H1 (cell line): ENCODE measurements around the gene ASAP2. TPM values are rescaled to one million over a fixed set of nuclear protein-coding genes. Genes with fewer than 3 reads are reported as not detected.

Source experiments
- CTCF ChIA-PET: fragments of 300-600 bp; sonication (Branson Sonifier 250); formaldehyde crosslinking; loops from one replicate; lab custom pipeline; 2021; ENCODE audit not compliant: partially characterized antibody; lab: Charles Lee
- POLR2A ChIA-PET: fragments of 300-600 bp; sonication (Branson Sonifier 250); formaldehyde crosslinking; loops from one replicate; lab custom pipeline; 2021; ENCODE audit warnings: inconsistent platforms; ENCODE audit not compliant: partially characterized antibody; lab: Charles Lee
- DNase-seq, 2 experiments: peaks; one replicate each; pipeline versions ENCODE4 v3.0.0 to v3.0.0-alpha.2; 2010 to 2022; ENCODE audit warnings: low spot score in 2 of 2, low read depth in 1 of 2, mixed read lengths in 1 of 2
- FAIRE-seq: peaks from 2 replicates; lab custom pipeline; 2011; peaks lifted over from hg19 to GRCh38; lab: Jason Lieb, UNC
- H2AFZ ChIP-seq: 2 replicates; pipeline ENCODE4 v1.8.1; 2012; ENCODE audit warnings: low read length, inconsistent platforms
- H2AK5ac ChIP-seq: 2 replicates; pipeline ENCODE4 v1.6.1; 2013; ENCODE audit warnings: low read depth, low read length
- H2BK120ac ChIP-seq: replicated peaks from 2 replicates; pipeline ENCODE3; 2013; ENCODE audit warnings: low read depth, low read length, inconsistent platforms
- H2BK12ac ChIP-seq: 2 replicates; pipeline ENCODE4 v1.6.1; 2013; ENCODE audit warnings: low read depth, low read length
- H2BK15ac ChIP-seq: 2 replicates; pipeline ENCODE4 v1.6.1; 2013; ENCODE audit warnings: low read length
- H2BK20ac ChIP-seq: 2 replicates; pipeline ENCODE4 v1.6.1; 2013; ENCODE audit warnings: low read length
- H2BK5ac ChIP-seq: 2 replicates; pipeline ENCODE4 v1.6.1; 2013; ENCODE audit warnings: low read depth, low read length
- H3K14ac ChIP-seq: 2 replicates; pipeline ENCODE4 v1.6.1; 2013; ENCODE audit warnings: inconsistent platforms; ENCODE audit not compliant: insufficient read length
- H3K18ac ChIP-seq: 2 replicates; pipeline ENCODE4 v1.6.1; 2013; ENCODE audit warnings: low read length; ENCODE audit errors: extremely low read depth
- H3K23ac ChIP-seq: 2 replicates; pipeline ENCODE4 v1.6.1; 2013; ENCODE audit warnings: inconsistent platforms; ENCODE audit not compliant: insufficient read length
- H3K23me2 ChIP-seq: 2 replicates; pipeline ENCODE4 v1.6.1; 2013; ENCODE audit warnings: low read depth, low read length
- H3K27ac ChIP-seq: 2 replicates; pipeline ENCODE4 v1.6.1; 2011; ENCODE audit warnings: low read depth, low read length, inconsistent platforms
- H3K27me3 ChIP-seq, 4 experiments: replicated peaks in 1 of 4; 1 replicate in 1 of 4; 2 replicates in 3 of 4; pipeline versions ENCODE4 v1.6.1 to v1.8.1; 2011 to 2013; ENCODE audit warnings: low read length in 3 of 4, mild to moderate bottlenecking in 3 of 4, inconsistent platforms in 2 of 4, mixed read lengths in 2 of 4, moderate library complexity in 1 of 4; ENCODE audit not compliant: control insufficient read depth in 3 of 4, insufficient read depth in 3 of 4; ENCODE audit errors: extremely low read depth in 1 of 4
- H3K36me3 ChIP-seq, 4 experiments: 2 replicates each; pipeline versions ENCODE4 v1.6.1 to v1.8.1; 2011 to 2013; ENCODE audit warnings: mild to moderate bottlenecking in 4 of 4, low read length in 3 of 4, moderate library complexity in 2 of 4, control low read depth in 1 of 4, inconsistent platforms in 1 of 4; ENCODE audit not compliant: insufficient read depth in 4 of 4, control insufficient read depth in 2 of 4
- H3K4ac ChIP-seq: replicated peaks from 2 replicates; pipeline ENCODE3; 2013; ENCODE audit warnings: low read length, low read depth, mixed read lengths, inconsistent platforms; ENCODE audit not compliant: insufficient read length
- H3K4me1 ChIP-seq, 4 experiments: replicated peaks in 1 of 4; 1 replicate in 1 of 4; 2 replicates in 3 of 4; pipeline versions ENCODE4 v1.6.1 to v1.8.1; 2011 to 2013; ENCODE audit warnings: low read length in 3 of 4, inconsistent platforms in 2 of 4, mixed read lengths in 1 of 4; ENCODE audit not compliant: insufficient read depth in 4 of 4, control insufficient read depth in 3 of 4
- H3K4me2 ChIP-seq, 2 experiments: 2 replicates each; pipeline versions ENCODE4 v1.6.1 to v1.8.1; 2011 to 2013; ENCODE audit warnings: low read depth in 2 of 2, low read length in 2 of 2, control low read depth in 1 of 2, inconsistent platforms in 1 of 2, mild to moderate bottlenecking in 1 of 2; ENCODE audit not compliant: insufficient read depth in 1 of 2
- H3K4me3 ChIP-seq, 4 experiments: fragments of 200-600, 300-600 bp in 1 of 4; sonication (generic), shearing (Covaris generic), sonication (Bioruptor Twin) in 1 of 4; 2 replicates each; pipeline versions ENCODE4 v1.5.1 to v1.8.1; 2011 to 2016; ENCODE audit warnings: low read length in 4 of 4, low read depth in 3 of 4, control low read depth in 2 of 4, inconsistent platforms in 2 of 4, mild to moderate bottlenecking in 2 of 4, mixed read lengths in 1 of 4, moderate library complexity in 1 of 4; ENCODE audit not compliant: insufficient read depth in 2 of 4; ENCODE audit errors: extremely low read depth in 1 of 4
- H3K56ac ChIP-seq: replicated peaks from 2 replicates; pipeline ENCODE3; 2013; ENCODE audit warnings: low read depth, mild to moderate bottlenecking, mixed read lengths, low read length, inconsistent platforms; ENCODE audit not compliant: insufficient read length
- H3K79me1 ChIP-seq: 2 replicates; pipeline ENCODE4 v1.6.1; 2013; ENCODE audit warnings: low read depth, low read length, control low read depth
- H3K79me2 ChIP-seq, 2 experiments: 2 replicates each; pipeline versions ENCODE4 v1.6.1 to v1.8.1; 2012 to 2013; ENCODE audit warnings: low read length in 2 of 2, mild to moderate bottlenecking in 2 of 2, inconsistent platforms in 1 of 2; ENCODE audit not compliant: insufficient read depth in 2 of 2, control insufficient read depth in 1 of 2
- H3K9ac ChIP-seq, 4 experiments: replicated peaks in 1 of 4; 1 replicate in 1 of 4; 2 replicates in 3 of 4; pipeline versions ENCODE4 v1.6.1 to v1.8.1; 2011 to 2013; ENCODE audit warnings: low read depth in 3 of 4, low read length in 3 of 4, control low read depth in 2 of 4, mild to moderate bottlenecking in 2 of 4, moderate library complexity in 2 of 4, inconsistent platforms in 1 of 4; ENCODE audit errors: extremely low read depth in 1 of 4
- H3K9me3 ChIP-seq, 2 experiments: 2 replicates each; pipeline versions ENCODE4 v1.6.1 to v1.8.1; 2012 to 2013; ENCODE audit warnings: mild to moderate bottlenecking in 2 of 2, moderate library complexity in 2 of 2, control low read depth in 1 of 2, inconsistent platforms in 1 of 2, low read depth in 1 of 2, low read length in 1 of 2, mixed read lengths in 1 of 2; ENCODE audit not compliant: insufficient read depth in 2 of 2
- H4K20me1 ChIP-seq, 2 experiments: replicated peaks in 1 of 2; 2 replicates each; pipeline versions ENCODE3 to v1.8.1; 2011 to 2013; ENCODE audit warnings: inconsistent platforms in 2 of 2, low read length in 2 of 2, mild to moderate bottlenecking in 1 of 2; ENCODE audit not compliant: insufficient read depth in 2 of 2, control insufficient read depth in 1 of 2
- H4K5ac ChIP-seq: 2 replicates; pipeline ENCODE4 v1.6.1; 2013; ENCODE audit warnings: low read length, low read depth, mixed read lengths, inconsistent platforms; ENCODE audit not compliant: insufficient read length
- H4K8ac ChIP-seq: 2 replicates; pipeline ENCODE4 v1.8.0; 2013; ENCODE audit warnings: mild to moderate bottlenecking, moderate library complexity, low read length, inconsistent platforms; ENCODE audit not compliant: insufficient read depth; ENCODE audit errors: extremely low read depth
- H4K91ac ChIP-seq: replicated peaks from 2 replicates; pipeline ENCODE3; 2013; ENCODE audit warnings: low read length, mixed read lengths, inconsistent platforms; ENCODE audit not compliant: insufficient read length
- BCL11A ChIP-seq, 2 experiments: IDR thresholded peaks; one replicate each; pipeline ENCODE4 v1.6.1; 2011; ENCODE audit warnings: low read depth in 2 of 2, low read length in 2 of 2, mild to moderate bottlenecking in 2 of 2
- CBX8 ChIP-seq: fragments of 300-800, 300-1000 bp; sonication (generic); IDR thresholded peaks from 2 replicates; pipeline ENCODE4 v1.7.1; 2016; ENCODE audit warnings: low read depth, low read length, borderline replicate concordance
- CREB1 ChIP-seq: IDR thresholded peaks from 2 replicates; pipeline ENCODE4 v1.6.1; 2012; ENCODE audit warnings: inconsistent platforms
- EGR1 ChIP-seq: IDR thresholded peaks from 2 replicates; pipeline ENCODE4 v1.6.1; 2011; ENCODE audit warnings: low read depth, low read length, borderline replicate concordance
- EZH2 ChIP-seq: fragments of 200-600 bp; sonication (generic); IDR thresholded peaks from 2 replicates; pipeline ENCODE4 v1.7.1; 2012; ENCODE audit warnings: low read depth, mild to moderate bottlenecking, moderate library complexity, low read length, inconsistent platforms; ENCODE audit not compliant: severe bottlenecking
- RNF2 ChIP-seq: fragments of 200-900, 300-1000 bp; sonication (generic); IDR thresholded peaks from 2 replicates; pipeline ENCODE4 v1.7.1; 2016; ENCODE audit warnings: borderline replicate concordance, low read depth, mild to moderate bottlenecking, antibody characterized with exemption, low read length; ENCODE audit not compliant: poor library complexity, severe bottlenecking; ENCODE audit errors: missing control alignments
- SP1 ChIP-seq: IDR thresholded peaks from 2 replicates; pipeline ENCODE4 v1.6.1; 2011; ENCODE audit warnings: low read depth, low read length
- SUZ12 ChIP-seq: fragments of 200-600 bp; sonication (generic); IDR thresholded peaks from 2 replicates; pipeline ENCODE4 v1.6.1; 2012; ENCODE audit warnings: mild to moderate bottlenecking, inconsistent platforms, low read length, moderate library complexity, mixed read lengths
- ZNF274 ChIP-seq: IDR thresholded peaks from 2 replicates; pipeline ENCODE4 v1.7.0; 2012; ENCODE audit warnings: low read length, borderline replicate concordance; ENCODE audit errors: extremely low read depth
- WGBS, 2 experiments: shearing (Covaris generic) in 1 of 2; methylation state at CpG; one replicate each; pipeline versions ENCODE4 v1.1.6 to v1.1.7; 2013 to 2015; ENCODE audit warnings: low lambda C conversion rate in 2 of 2, mixed read lengths in 2 of 2, inconsistent platforms in 1 of 2, low coverage in 1 of 2, missing lambda C conversion rate in 1 of 2; ENCODE audit not compliant: insufficient replicate concordance in 2 of 2, insufficient coverage in 1 of 2, insufficient read length in 1 of 2; ENCODE audit errors: extremely low coverage in 1 of 2, missing lambda C conversion rate in 1 of 2; 5-methylcytosine and 5-hydroxymethylcytosine counted together
- polyA plus RNA-seq, 7 experiments: library from polyadenylated mRNA; depleted of rRNA in 3 of 7; stranded (reverse) in 5 of 7; unstranded in 2 of 7; fragments of >200 nt in 5 of 7; fragments of 200-250 nt in 2 of 7; gene quantifications; 1 replicate in 5 of 7; 2 replicates in 1 of 7; 4 replicates in 1 of 7; pipeline versions ENCODE4 v1.2.1 to v1.2.3, GENCODE V29; 2011 to 2013; ENCODE audit warnings: missing spikeins in 2 of 7, mixed read lengths in 2 of 7
- total RNA-seq: library from RNA; stranded (reverse); fragmentation: NEBNext Ultra II Directional; extraction: Animal tissue kit (Norgen Biotek cat#: 25700); gene quantifications from 2 replicates; pipeline ENCODE4 v1.2.1, GENCODE V29; 2021
- TF ChIP-seq, protein P1 (sequence below), 3 experiments: IDR thresholded peaks; 1 replicate in 2 of 3; 2 replicates in 1 of 3; pipeline versions ENCODE4 v1.5.1 to v1.6.1; 2011; ENCODE audit warnings: low read length in 3 of 3, mild to moderate bottlenecking in 3 of 3, inconsistent platforms in 2 of 3, low read depth in 1 of 3, moderate library complexity in 1 of 3; ENCODE audit not compliant: insufficient read depth in 1 of 3; ENCODE audit errors: control extremely low read depth in 1 of 3
- TF ChIP-seq, protein P2 (sequence below): IDR thresholded peaks from 2 replicates; pipeline ENCODE4 v1.6.1; 2012; ENCODE audit warnings: inconsistent platforms

The ASAP2 gene
- total and polyA plus RNA-seq, 2 of the 8 experiments (the other 6 are each of a cell fraction or from before 2014, with no cell fraction given) = 10.2 to 18.7 TPM

- H3K4me1 ChIP-seq = peaks cover 4 to 9% (median 7%) of the 10 kb centered on the region in 4 experiments; a peak in 5 of 7 replicates
- no peaks in the 10 kb centered on the region for H3K36me3 ChIP-seq
- H2AFZ ChIP-seq = no peak overlapping the region
- no peak overlapping the region for H3K56ac ChIP-seq
- DNase-seq (no peak), FAIRE-seq (no peak)
- H2BK20ac ChIP-seq = no peak overlapping the region
- no peak overlapping the region for H2AK5ac ChIP-seq
- no peak overlapping the region for H3K4me2 ChIP-seq
- 88% methylated on average over 3 of the region's 3 CpGs; no CpG with 5 or more reads in 1 of the 2 experiments for WGBS, 2 experiments
- H3K9ac ChIP-seq = no peak overlapping the region
- H3K79me1 ChIP-seq = peaks cover 10% of the 10 kb centered on the region
- H3K27me3 ChIP-seq = peaks cover 0 to 9% (median 4%) of the 10 kb centered on the region in 4 experiments; a peak in 4 of 7 replicates
- no peak overlapping the region for H3K23ac ChIP-seq
- H2BK5ac ChIP-seq = no peak overlapping the region
- H2BK12ac ChIP-seq = no peak overlapping the region
- H3K27ac ChIP-seq = no peak overlapping the region
- no peak overlapping the region for H2BK120ac ChIP-seq
- H4K20me1 ChIP-seq = peaks cover 0 to 3% of the 10 kb centered on the region in 2 experiments
- H3K18ac ChIP-seq = no peak overlapping the region
- ChIA-PET CTCF (interaction anchor here (0.7 to 1.3 kb wide), 5 partner anchors 9 to 278 kb away, joined by 3 to 4 read pairs (median 3); no protein-coding TSS in a partner anchor), POLR2A (interaction anchor here (1.5 kb wide), 1 partner anchor 18 kb away, joined by 3 read pairs; no protein-coding TSS in a partner anchor)
- H2BK15ac ChIP-seq = no peak overlapping the region
- H3K4me3 ChIP-seq = no peak overlapping the region
- no peak overlapping the region for H4K8ac ChIP-seq
- no peaks in the 10 kb centered on the region for H3K9me3 ChIP-seq
- no peak overlapping the region for H4K91ac ChIP-seq
- H3K4ac ChIP-seq = no peak overlapping the region
- no peak overlapping the region for H4K5ac ChIP-seq
- H3K14ac ChIP-seq = no peak overlapping the region
- H3K23me2 ChIP-seq = peaks cover 12% of the 10 kb centered on the region
- peaks cover 0 to 12% of the 10 kb centered on the region in 2 experiments; a peak in 3 of 4 replicates for H3K79me2 ChIP-seq
- TF ChIP-seq, protein P1, sequence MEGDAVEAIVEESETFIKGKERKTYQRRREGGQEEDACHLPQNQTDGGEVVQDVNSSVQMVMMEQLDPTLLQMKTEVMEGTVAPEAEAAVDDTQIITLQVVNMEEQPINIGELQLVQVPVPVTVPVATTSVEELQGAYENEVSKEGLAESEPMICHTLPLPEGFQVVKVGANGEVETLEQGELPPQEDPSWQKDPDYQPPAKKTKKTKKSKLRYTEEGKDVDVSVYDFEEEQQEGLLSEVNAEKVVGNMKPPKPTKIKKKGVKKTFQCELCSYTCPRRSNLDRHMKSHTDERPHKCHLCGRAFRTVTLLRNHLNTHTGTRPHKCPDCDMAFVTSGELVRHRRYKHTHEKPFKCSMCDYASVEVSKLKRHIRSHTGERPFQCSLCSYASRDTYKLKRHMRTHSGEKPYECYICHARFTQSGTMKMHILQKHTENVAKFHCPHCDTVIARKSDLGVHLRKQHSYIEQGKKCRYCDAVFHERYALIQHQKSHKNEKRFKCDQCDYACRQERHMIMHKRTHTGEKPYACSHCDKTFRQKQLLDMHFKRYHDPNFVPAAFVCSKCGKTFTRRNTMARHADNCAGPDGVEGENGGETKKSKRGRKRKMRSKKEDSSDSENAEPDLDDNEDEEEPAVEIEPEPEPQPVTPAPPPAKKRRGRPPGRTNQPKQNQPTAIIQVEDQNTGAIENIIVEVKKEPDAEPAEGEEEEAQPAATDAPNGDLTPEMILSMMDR (IDR thresholded peaks at IDR 0.05; ENCODE audit: control extremely low read depth in 1 of 3, insufficient read depth in 1 of 3, low read depth in 1 of 3, low read length in 3 of 3) = no peak
- TF ChIP-seq CBX8 (no peak), CREB1 (no peak), BCL11A (IDR thresholded peaks at IDR 0.05; ENCODE audit: low read depth in 2 of 2, low read length in 2 of 2) (no peak), EGR1 (no peak), SUZ12 (no peak), EZH2 (no peak), SP1 (no peak), RNF2 (no peak), ZNF274 (no peak)
- TF ChIP-seq, protein P2, sequence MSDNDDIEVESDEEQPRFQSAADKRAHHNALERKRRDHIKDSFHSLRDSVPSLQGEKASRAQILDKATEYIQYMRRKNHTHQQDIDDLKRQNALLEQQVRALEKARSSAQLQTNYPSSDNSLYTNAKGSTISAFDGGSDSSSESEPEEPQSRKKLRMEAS = no peak
These were observed 212.9 kb downstream of the ASAP2 start for GRCh38 chr2:9419541-9419940.
